ENCODE results near the gene ITGA3.

ITGA3 gene

GRCh38 chr17:50112694-50113093, 56.8 kb downstream of the ITGA3 start:
- no peak for FAIRE-seq

GRCh38 chr17:50113624-50114320, 57.9 kb downstream of the ITGA3 start:
- FAIRE-seq = no peak

GRCh38 chr17:50114401-50114800, 58.5 kb downstream of the ITGA3 start:
- FAIRE-seq = no peak

- no peak for FAIRE-seq
Measured at GRCh38 chr17:50114849-50115357, 59.0 kb downstream of the ITGA3 start.

GRCh38 chr17:50115756-50116155, 59.8 kb downstream of the ITGA3 start:
- FAIRE-seq = no peak

GRCh38 chr17:50117202-50118051, 61.5 kb downstream of the ITGA3 start:
- no peak for FAIRE-seq

GRCh38 chr17:50118076-50118827, 62.3 kb downstream of the ITGA3 start:
- FAIRE-seq = no peak

- FAIRE-seq = no peak
Measured at GRCh38 chr17:50118828-50119218, 62.9 kb downstream of the ITGA3 start.

- no peak for FAIRE-seq
Measured at GRCh38 chr17:50120475-50121253, 64.8 kb downstream of the ITGA3 start.

GRCh38 chr17:50122945-50123344, 67.0 kb downstream of the ITGA3 start:
- FAIRE-seq = no peak

GRCh38 chr17:50123649-50124349, 67.9 kb downstream of the ITGA3 start:
- no peak for FAIRE-seq

GRCh38 chr17:50125420-50125997, 69.6 kb downstream of the ITGA3 start:
- no peak for FAIRE-seq

- FAIRE-seq = no peak
Measured at GRCh38 chr17:50127697-50128361, 71.9 kb downstream of the ITGA3 start.

GRCh38 chr17:50128441-50129352, 72.8 kb downstream of the ITGA3 start:
- no peak for FAIRE-seq

GRCh38 chr17:50129353-50129727, 73.4 kb downstream of the ITGA3 start:
- no peak for FAIRE-seq

- FAIRE-seq = no peak
Measured at GRCh38 chr17:50129728-50130558, 74.0 kb downstream of the ITGA3 start, which contains the start of gene SAMD14. Gene SAMD14, minus strand, starts transcription at chr17:50130160. Its CDS starts 5,201 bp downstream, at chr17:50124959.

GRCh38 chr17:50130559-50131305, 74.8 kb downstream of the ITGA3 start:
- no peak for FAIRE-seq
